Measurements from ENCODE around the gene ABHD1.
A peak's percentile ranks its signal among the peaks of the same experiment; 100 is the strongest.
"Not testable (repeated sequence)": the region's sequence is repeated elsewhere in the genome, so short reads cannot be mapped to it uniquely, and the experiment has no call there.

The ABHD1 gene

DNA sequence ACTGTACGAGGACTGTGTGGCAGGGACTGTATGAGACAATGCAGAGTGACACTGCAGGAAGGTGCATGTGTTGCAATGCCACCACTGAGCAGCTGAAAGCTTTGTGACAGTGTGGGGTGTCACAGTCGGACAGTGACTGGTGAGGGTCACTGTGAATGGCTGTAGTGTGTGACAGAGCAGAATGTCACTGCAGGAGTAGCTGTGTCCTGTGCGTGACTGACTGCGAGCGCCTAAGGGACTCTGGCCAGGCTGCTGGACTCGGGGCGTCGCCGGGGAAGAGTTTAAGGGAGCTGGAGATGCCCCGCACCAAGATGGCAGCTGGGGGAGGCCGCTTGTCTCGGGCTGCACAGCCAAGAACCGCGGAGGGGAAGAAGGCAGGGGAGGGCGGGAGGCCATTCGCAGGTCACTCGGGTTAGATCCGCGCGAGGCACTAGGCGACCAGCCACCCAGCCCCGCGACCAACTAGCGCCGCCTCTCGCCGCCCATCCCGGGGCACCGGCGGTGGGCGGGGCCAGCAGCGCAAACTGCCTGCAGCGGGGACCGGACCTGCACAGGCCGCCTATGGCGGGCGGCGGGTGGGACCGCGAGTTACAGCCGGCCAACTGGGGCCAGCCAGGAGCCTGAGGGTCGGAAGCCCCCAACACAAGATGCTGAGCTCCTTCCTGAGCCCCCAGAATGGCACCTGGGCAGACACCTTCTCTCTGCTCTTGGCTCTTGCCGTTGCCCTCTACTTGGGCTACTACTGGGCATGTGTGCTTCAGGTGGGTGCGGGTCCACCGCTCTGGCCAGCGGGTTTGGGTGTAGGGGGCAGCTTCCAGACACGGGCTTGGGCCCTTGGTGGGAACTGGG, at the start of gene ABHD1:
ABHD1 (plus strand) TSS at position 514 of the 849 bp plus-strand sequence; CDS start at position 648, 134 bp downstream.
- no peak for DNase-seq (ENCODE audit: low spot score)

DNA sequence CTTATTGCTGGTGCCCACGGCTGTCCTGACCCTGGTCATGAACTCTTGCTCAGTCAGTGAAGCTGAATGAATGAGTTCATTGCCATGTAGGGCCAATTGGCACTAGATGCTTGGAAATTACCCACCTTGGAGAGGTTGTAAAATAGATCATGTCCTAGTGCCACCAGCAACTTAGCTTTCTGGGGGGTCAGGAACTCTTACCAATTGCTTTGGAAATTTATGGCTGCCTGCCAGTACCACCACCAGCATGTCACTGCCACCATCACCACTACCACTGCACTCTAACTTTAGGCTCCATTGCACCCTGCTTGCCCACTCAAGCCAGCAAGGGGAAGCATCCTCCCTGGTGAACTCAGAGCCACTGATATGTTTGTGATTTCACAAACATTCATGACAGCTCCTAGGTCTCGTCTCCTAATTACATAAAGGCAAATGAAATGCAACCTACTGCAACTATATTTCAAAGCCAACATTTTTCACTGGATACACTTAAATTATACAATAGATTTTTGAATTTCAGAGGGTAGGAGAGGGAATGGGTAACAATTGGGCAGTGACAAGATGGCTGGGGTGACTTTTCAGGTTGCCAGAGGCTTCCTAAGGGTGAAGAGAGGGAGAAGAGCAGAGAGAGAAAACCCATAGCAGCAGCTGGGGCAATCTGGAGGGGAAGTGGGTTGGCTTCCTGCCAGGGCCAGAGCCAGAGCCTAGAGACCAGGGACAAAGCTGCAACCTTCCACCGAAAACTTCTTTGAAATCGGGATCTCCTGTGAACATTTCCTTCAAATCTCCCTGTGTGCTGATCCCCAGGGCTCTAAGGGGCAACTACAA, 48.7 kb upstream of the ABHD1 start:
- no peak for DNase-seq (ENCODE audit: low spot score)

DNA sequence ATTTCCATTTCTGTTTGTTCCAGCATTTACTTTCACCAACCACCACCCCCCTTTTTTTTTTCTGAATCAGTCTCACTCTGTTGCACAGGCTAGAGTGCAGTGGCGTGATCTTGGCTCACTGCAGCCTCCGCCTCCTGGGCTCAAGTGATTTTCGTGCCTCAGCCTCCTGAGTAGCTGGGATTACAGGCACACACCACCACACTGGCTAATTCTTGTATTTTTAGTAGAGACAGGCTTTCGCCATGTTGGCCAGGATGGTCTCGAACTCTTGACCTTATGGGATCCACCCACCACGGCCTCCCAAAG, 48.1 kb upstream of the ABHD1 start:
- DNase-seq (ENCODE audit: low spot score) = not testable (repeated sequence)

DNA sequence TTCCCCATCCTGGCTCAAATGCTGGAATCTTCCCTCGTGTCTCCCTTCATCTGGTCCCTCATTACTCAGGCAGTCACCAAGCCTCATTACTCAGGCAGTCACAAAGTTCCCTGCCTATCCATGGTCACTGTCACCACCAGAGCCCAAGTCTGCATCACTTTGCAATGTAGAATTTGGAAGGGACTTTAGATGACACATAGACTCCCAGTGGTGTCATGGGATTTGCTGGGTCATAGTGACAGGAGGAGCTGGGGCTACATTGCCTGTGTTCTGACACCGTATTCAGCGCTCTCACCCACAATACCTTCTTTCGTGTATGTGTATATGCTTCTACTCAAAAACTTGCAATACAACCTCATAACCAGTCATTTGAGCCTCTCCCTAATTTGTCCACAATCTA, 47.3 kb upstream of the ABHD1 start:
- DNase-seq (ENCODE audit: low spot score) = no peak

DNA sequence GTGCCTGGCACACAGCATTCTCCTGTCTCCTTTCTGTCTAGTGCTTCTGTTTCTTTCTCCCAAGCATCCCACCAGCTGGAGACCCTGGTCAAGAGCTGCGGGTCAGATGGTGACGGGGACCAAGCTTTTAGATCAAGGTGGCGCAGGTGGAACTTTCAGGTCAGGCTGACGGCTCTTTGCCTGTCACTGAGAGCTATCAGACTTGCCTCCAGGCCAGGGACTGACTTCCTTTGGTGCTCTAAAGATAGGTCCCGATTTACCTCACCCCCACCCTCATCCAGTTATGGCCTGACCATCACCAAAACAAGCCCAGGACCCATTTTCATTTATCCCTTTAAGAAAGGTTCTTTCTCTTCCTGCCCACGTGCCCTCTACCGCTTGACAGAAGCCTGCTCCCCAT, 46.4 kb upstream of the ABHD1 start:
- DNase-seq (ENCODE audit: low spot score) = no peak

DNA sequence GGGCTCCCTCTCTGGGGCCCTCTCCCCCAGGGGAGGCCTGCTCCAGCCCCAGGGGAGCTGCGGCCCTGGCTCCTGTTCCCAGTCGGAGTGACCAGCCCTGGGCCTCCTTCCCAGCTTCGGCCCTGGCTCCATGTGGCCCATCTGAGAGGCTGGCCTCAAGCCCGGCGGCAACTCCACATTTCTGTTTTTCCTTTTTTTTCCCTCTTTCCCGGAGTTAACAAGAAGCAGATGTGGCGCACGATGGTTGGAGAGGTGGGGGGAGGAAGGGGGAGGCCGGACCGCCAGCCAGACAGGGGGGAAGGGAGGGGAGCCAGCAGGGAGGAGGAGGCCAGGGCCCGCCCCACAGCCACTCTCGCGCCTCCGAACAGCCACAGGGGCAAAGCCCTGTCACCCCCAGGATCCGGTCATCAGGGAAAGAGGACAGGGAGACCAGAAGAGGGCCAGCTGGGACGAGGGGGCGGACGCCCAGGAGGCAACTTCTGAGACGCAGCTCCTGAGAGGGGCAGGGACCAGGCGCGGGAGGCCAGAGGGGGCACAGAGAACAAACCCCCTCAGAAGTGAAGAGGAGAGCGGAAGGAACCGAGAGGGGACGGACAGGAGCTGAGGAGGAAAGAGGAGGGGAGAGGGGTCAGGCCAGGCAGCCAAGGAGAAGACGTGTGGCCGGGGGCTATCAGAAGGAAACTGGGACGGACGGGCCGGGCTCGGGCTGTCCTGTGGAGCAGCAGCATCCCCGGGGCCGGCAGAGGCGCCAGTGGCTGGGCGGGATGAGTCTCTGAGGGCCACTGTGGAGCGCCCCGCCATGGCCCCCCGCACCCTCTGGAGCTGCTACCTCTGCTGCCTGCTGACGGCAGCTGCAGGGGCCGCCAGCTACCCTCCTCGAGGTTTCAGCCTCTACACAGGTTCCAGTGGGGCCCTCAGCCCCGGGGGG, 45.1 kb upstream of the ABHD1 start, which contains the start of gene EMILIN1:
EMILIN1 (plus strand) TSS at position 349 of the 928 bp plus-strand sequence; CDS start at position 800, 451 bp downstream.
- DNase-seq (ENCODE audit: low spot score) = peak; percentile 96

DNA sequence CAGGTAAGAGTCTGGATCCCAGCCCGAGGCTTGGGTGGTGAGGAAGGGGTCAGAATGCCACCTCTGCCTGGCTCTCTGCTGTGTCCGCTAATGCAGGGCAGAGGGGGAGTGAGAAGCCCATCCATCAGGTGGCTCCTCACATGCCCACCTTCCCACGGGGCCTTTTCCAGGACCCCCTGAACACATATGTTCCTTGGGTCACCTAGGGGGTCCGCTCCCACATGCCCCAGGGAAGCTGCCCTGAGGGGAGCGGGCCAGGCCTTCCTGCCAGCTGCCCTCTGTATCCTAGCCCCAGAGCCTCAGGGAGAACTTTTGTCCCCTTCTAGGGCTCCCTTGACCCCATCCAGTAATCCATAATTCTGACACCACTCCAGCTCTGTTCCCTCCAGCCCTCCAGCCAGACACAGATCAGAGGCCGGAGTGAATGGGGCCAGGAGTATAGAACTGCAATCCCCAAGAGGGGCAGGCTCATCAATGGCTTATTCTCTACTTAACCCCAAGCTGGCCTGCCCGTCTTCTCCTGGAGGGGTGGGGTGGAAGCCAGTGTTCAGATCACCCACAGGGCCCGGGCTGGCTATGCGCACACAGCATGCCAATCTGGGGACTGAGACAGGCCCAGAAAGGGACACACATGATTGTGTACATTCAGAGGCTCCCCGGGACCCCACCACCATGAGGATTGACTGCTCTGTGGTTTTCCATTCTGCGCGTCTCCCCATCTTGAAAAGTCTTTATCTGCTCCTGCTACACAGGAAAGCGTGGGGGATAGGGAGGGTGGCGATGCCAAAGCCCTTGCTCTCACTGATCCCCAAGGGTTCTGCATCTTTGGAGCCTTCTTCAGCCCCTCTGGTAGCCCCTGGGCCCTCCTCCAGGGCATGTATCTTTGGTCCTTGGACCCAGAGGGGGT, 44.1 kb upstream of the ABHD1 start:
- DNase-seq (ENCODE audit: low spot score) = no peak

DNA sequence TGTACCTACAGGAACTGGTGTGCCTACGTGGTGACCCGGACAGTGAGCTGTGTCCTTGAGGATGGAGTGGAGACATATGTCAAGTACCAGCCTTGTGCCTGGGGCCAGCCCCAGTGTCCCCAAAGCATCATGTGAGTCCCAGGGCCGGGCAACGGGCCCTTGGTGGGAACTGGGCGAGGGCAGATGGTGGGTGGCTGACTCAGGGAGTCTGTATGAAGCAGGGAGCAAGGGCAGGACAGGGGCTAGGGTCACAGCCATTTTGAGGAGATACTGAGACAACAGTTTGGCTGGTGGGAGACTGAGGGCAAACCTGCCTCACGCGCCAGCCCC, 43.5 kb upstream of the ABHD1 start:
- DNase-seq (ENCODE audit: low spot score) = no peak

DNA sequence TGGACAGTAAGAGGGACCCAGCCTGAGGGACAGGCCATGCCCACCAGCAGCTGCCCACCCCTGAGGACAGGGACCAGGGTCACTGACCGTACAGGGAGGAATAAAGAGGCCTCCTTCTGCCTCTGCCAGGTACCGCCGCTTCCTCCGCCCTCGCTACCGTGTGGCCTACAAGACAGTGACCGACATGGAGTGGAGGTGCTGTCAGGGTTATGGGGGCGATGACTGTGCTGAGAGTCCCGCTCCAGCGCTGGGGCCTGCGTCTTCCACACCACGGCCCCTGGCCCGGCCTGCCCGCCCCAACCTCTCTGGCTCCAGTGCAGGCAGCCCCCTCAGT, 43.0 kb upstream of the ABHD1 start:
- DNase-seq (ENCODE audit: low spot score) = no peak

DNA sequence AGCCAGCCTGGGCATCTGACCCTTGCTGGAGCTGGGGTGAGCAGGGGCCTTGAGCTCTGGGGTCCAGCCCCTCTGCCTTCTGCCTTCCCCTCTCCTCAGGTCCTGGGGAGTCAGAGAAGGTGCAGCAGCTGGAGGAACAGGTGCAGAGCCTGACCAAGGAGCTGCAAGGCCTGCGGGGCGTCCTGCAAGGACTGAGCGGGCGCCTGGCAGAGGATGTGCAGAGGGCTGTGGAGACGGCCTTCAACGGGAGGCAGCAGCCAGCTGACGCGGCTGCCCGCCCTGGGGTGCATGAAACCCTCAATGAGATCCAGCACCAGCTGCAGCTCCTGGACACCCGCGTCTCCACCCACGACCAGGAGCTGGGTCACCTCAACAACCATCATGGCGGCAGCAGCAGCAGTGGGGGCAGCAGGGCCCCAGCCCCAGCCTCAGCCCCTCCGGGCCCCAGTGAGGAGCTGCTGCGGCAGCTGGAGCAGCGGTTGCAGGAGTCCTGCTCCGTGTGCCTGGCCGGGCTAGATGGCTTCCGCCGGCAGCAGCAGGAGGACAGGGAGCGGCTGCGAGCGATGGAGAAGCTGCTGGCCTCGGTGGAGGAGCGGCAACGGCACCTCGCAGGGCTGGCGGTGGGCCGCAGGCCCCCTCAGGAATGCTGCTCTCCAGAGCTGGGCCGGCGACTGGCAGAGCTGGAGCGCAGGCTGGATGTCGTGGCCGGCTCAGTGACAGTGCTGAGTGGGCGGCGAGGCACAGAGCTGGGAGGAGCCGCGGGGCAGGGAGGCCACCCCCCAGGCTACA, 41.4 kb upstream of the ABHD1 start:
- DNase-seq (ENCODE audit: low spot score) = no peak

DNA sequence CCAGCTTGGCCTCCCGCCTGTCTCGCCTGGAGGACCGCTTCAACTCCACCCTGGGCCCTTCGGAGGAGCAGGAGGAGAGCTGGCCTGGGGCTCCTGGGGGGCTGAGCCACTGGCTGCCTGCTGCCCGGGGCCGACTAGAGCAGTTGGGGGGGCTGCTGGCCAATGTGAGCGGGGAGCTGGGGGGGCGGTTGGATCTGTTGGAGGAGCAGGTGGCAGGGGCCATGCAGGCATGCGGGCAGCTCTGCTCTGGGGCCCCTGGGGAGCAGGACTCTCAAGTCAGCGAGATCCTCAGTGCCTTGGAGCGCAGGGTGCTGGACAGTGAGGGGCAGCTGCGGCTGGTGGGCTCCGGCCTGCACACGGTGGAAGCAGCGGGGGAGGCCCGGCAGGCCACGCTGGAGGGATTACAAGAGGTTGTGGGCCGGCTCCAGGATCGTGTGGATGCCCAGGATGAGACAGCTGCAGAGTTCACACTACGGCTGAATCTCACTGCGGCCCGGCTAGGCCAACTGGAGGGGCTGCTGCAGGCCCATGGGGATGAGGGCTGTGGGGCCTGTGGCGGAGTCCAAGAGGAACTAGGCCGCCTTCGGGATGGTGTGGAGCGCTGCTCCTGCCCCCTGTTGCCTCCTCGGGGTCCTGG, 40.7 kb upstream of the ABHD1 start:
- no peak for DNase-seq (ENCODE audit: low spot score)

DNA sequence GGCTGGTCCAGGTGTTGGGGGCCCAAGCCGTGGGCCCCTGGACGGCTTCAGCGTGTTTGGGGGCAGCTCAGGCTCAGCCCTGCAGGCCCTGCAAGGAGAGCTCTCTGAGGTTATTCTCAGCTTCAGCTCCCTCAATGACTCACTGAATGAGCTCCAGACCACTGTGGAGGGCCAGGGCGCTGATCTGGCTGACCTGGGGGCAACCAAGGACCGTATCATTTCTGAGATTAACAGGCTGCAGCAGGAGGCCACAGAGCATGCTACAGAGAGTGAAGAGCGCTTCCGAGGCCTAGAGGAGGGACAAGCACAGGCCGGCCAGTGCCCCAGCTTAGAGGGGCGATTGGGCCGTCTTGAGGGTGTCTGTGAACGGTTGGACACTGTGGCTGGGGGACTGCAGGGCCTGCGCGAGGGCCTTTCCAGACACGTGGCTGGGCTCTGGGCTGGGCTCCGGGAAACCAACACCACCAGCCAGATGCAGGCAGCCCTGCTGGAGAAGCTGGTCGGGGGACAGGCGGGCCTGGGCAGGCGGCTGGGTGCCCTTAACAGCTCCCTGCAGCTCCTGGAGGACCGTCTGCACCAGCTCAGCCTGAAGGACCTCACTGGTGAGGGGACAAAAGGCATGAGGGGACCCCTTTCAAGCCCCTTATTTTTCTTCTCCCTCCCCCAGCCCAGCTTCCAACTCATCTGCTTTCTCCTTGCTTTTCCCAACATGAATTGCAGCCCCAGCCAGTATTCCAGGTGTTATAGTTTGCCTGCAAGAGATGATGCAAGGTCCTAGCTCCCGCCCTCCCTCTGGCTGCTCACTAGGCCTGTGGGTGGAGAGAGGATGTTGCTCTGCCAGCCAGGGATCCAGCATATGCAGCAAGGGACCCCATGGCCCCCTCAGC, 40.0 kb upstream of the ABHD1 start:
- no peak for DNase-seq (ENCODE audit: low spot score)

DNA sequence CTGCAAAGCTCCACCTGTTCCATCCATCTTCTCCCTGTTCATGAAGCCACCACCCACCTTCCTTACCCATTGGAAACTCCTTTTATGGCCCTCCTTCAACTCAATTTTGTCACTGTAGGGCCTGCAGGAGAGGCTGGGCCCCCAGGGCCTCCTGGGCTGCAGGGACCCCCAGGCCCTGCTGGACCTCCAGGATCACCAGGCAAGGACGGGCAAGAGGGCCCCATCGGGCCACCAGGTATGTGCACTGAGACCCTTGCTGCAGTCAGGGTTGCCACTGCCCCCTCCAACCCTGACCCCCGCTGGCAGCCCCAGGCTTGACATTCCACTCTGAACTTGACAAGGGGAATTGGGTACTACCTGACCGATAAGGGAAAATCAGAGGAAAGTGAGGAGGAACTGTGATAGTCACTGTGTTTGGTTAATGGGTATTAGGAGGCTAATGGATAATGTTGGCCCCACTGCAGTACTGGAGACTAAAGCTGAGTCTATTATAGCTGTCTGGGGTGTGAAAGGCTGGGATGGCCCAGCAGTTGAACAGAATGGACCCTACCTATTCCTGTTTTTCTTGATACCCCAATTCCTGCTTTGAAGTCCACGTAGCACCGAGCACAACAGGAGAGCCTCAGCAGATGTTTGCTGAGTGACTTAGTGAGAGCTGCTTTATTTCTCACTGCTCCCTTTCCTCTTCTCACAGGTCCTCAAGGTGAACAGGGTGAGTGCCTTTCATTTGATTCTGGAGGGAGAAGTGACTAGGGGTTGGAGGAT, 39.1 kb upstream of the ABHD1 start:
- DNase-seq (ENCODE audit: low spot score) = no peak

DNA sequence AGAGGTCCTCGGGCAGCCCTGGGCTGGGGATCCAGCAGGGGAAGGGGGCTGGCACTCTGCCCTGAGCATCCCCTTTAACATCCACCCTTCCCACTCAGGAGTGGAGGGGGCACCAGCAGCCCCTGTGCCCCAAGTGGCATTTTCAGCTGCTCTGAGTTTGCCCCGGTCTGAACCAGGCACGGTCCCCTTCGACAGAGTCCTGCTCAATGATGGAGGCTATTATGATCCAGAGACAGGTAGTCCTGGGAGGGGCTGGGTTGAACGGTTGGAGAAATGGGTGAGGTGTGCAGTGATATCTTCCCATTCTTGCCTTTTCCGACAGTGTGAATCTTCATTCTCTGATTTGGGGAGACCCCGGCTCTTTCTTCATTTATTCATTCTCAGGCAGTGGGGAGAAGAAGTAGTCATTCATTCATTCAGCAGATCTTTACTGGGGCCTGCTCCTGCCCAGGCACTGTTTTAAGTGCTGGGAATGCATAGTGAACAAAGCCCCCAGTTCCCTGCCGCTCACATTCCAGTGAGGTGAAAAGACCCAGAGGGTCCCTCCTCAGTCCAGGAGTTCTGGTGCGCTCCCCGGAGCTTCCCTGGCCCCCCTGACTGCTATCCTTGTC, 38.4 kb upstream of the ABHD1 start:
- DNase-seq (ENCODE audit: low spot score) = no peak

DNA sequence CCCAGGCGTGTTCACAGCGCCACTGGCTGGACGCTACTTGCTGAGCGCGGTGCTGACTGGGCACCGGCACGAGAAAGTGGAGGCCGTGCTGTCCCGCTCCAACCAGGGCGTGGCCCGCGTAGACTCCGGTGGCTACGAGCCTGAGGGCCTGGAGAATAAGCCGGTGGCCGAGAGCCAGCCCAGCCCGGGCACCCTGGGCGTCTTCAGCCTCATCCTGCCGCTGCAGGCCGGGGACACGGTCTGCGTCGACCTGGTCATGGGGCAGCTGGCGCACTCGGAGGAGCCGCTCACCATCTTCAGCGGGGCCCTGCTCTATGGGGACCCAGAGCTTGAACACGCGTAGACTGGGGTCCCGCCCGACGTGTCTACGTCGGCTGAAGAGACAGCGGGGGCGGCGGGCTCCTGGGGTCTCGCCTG, 37.9 kb upstream of the ABHD1 start:
- no peak for DNase-seq (ENCODE audit: low spot score)

DNA sequence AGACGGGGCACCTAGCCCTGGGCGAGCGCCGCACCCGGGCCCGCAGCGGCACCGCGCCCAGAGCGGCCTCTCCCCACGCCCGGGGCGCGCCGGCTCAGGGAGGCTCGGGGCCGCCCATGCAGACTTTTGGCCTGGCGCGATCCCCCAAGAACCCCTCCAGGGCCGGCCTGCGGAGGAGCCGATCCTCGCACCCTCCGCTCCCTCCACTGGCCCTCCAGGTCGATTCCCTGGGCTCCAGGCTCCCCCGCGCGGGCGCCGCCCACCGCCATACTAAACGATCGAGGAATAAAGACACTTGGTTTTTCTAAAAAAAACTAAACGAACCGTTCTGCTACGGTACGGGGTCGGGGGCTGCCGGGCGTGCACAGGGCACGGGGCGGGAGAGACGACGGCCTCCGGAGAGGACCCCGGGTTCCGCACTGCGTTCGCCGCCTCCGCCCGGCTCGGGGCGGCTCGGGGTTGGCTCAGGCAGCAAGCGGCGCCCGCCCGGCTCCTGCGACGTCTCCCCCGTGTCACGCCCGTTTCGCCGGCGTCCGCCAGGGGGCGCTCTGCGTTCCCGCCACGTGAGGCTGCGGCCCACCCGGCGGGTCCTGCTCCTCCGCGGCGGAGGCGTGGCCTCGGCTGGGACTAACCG, 37.4 kb upstream of the ABHD1 start:
- peak; percentile 98 for DNase-seq (ENCODE audit: low spot score)

Data from left forelimb (tissue), 1 donor.